K562 (cell line): ENCODE results near the gene CD300A.

Source experiments
- ARNT ChIP-seq, 2 experiments: fragments of 450-650 bp; IDR thresholded peaks; 2 replicates each; pipeline ENCODE4 v1.6.1; 2016; ENCODE audit warnings: mild to moderate bottlenecking in 1 of 2
- CAMTA2 ChIP-seq: fragments of 250-450 bp; sonication (Bioruptor Pico); conservative IDR thresholded peaks from 2 replicates; pipeline ENCODE4 v1.5.1; 2022
- CREM ChIP-seq: IDR thresholded peaks from 2 replicates; pipeline ENCODE4 v1.6.1; 2014; ENCODE audit warnings: antibody characterized with exemption, low read depth
- MYNN ChIP-seq, 2 experiments: sonication (generic); formaldehyde crosslinking in 1 of 2; IDR thresholded peaks; 2 replicates each; pipeline versions ENCODE4 v1.5.0 to v1.6.1; 2016 to 2020; ENCODE audit warnings: antibody characterized with exemption in 1 of 2, missing genetic modification reagents in 1 of 2
- POU5F1 ChIP-seq: fragments of 150-350 bp; IDR thresholded peaks from 2 replicates; pipeline ENCODE4 v1.6.1; 2014; ENCODE audit warnings: borderline replicate concordance, low read length, low read depth, mild to moderate bottlenecking; ENCODE audit not compliant: partially characterized antibody
- STAG1 ChIP-seq: sonication (generic); formaldehyde crosslinking; IDR thresholded peaks from 2 replicates; pipeline ENCODE4 v1.5.0; 2020; ENCODE audit warnings: missing genetic modification reagents, borderline replicate concordance
- XRCC4 ChIP-seq: IDR thresholded peaks from one replicate; pipeline ENCODE4 v1.6.1; 2011; ENCODE audit not compliant: insufficient read depth, insufficient read length; ENCODE audit errors: extremely low read depth
- ZNF174 ChIP-seq: fragments of 250-450 bp; sonication (Bioruptor Pico); IDR thresholded peaks from 2 replicates; pipeline ENCODE4 v1.4.0; 2020; ENCODE audit warnings: mild to moderate bottlenecking
- ZNF217 ChIP-seq: sonication (generic); formaldehyde crosslinking; IDR thresholded peaks from 2 replicates; pipeline ENCODE4 v1.8.0; 2022; ENCODE audit warnings: mild to moderate bottlenecking, missing genetic modification reagents
- ZNF764 ChIP-seq: fragments of 250-450 bp; sonication (Bioruptor Pico); IDR thresholded peaks from 2 replicates; pipeline ENCODE4 v1.4.0; 2020; ENCODE audit warnings: low read depth, mild to moderate bottlenecking, moderate library complexity
- TF ChIP-seq, protein P1 (sequence below), 3 experiments: IDR thresholded peaks in 2 of 3; conservative IDR thresholded peaks in 1 of 3; 2 replicates each; pipeline ENCODE4 v1.5.1; 2011 to 2012; ENCODE audit warnings: low read length in 3 of 3, mild to moderate bottlenecking in 3 of 3, control low read depth in 2 of 3, improper control_type of control experiment in 1 of 3, inconsistent platforms in 1 of 3, low read depth in 1 of 3, mixed read lengths in 1 of 3, moderate library complexity in 1 of 3; ENCODE audit not compliant: insufficient read depth in 2 of 3
- TF ChIP-seq, protein P2 (sequence below): sonication (generic); formaldehyde crosslinking; IDR thresholded peaks from 2 replicates; pipeline ENCODE4 v1.8.0; 2022; ENCODE audit warnings: mild to moderate bottlenecking, missing genetic modification reagents
- TF ChIP-seq, protein P3 (sequence below): fragments of 250-450 bp; sonication (Bioruptor Pico); IDR thresholded peaks from 2 replicates; pipeline ENCODE4 v1.5.0; 2020; ENCODE audit warnings: mild to moderate bottlenecking, borderline replicate concordance

DNA sequence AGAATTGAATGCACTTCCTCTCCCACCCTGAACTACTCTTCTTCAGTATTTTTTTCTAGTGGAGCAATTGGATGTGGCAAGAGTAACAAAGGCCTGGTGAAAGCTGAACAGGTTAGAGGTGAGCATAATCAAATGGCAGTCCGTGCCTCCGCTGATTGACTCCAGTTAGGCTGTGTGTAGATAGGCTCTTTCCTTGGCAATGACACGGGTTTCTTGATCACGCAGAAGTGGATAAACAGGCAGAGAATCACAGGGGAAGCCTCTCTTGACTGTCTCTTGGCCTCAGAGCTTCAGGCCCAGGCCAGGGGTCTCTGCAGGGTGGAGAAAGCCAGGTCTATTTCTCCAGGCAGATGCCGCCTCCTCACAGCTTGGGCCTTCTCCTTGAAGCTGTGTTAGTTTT, 60.6 kb downstream of the CD300A start:
- TF ChIP-seq, protein P1, sequence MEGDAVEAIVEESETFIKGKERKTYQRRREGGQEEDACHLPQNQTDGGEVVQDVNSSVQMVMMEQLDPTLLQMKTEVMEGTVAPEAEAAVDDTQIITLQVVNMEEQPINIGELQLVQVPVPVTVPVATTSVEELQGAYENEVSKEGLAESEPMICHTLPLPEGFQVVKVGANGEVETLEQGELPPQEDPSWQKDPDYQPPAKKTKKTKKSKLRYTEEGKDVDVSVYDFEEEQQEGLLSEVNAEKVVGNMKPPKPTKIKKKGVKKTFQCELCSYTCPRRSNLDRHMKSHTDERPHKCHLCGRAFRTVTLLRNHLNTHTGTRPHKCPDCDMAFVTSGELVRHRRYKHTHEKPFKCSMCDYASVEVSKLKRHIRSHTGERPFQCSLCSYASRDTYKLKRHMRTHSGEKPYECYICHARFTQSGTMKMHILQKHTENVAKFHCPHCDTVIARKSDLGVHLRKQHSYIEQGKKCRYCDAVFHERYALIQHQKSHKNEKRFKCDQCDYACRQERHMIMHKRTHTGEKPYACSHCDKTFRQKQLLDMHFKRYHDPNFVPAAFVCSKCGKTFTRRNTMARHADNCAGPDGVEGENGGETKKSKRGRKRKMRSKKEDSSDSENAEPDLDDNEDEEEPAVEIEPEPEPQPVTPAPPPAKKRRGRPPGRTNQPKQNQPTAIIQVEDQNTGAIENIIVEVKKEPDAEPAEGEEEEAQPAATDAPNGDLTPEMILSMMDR (IDR thresholded peaks at IDR 0.05 in 2 of 3, conservative IDR thresholded peaks at IDR 0.05 in 1 of 3; ENCODE audit: insufficient read depth in 2 of 3, low read depth in 1 of 3, low read length in 3 of 3) = no peak
- TF ChIP-seq, protein P2, sequence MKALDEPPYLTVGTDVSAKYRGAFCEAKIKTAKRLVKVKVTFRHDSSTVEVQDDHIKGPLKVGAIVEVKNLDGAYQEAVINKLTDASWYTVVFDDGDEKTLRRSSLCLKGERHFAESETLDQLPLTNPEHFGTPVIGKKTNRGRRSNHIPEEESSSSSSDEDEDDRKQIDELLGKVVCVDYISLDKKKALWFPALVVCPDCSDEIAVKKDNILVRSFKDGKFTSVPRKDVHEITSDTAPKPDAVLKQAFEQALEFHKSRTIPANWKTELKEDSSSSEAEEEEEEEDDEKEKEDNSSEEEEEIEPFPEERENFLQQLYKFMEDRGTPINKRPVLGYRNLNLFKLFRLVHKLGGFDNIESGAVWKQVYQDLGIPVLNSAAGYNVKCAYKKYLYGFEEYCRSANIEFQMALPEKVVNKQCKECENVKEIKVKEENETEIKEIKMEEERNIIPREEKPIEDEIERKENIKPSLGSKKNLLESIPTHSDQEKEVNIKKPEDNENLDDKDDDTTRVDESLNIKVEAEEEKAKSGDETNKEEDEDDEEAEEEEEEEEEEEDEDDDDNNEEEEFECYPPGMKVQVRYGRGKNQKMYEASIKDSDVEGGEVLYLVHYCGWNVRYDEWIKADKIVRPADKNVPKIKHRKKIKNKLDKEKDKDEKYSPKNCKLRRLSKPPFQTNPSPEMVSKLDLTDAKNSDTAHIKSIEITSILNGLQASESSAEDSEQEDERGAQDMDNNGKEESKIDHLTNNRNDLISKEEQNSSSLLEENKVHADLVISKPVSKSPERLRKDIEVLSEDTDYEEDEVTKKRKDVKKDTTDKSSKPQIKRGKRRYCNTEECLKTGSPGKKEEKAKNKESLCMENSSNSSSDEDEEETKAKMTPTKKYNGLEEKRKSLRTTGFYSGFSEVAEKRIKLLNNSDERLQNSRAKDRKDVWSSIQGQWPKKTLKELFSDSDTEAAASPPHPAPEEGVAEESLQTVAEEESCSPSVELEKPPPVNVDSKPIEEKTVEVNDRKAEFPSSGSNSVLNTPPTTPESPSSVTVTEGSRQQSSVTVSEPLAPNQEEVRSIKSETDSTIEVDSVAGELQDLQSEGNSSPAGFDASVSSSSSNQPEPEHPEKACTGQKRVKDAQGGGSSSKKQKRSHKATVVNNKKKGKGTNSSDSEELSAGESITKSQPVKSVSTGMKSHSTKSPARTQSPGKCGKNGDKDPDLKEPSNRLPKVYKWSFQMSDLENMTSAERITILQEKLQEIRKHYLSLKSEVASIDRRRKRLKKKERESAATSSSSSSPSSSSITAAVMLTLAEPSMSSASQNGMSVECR (CRISPR knock-in tag) = no peak
- no peak for TF ChIP-seq CREM
- TF ChIP-seq MYNN (IDR thresholded peaks at IDR 0.05) = no peak
- no peak for TF ChIP-seq MYNN (CRISPR knock-in tag; IDR thresholded peaks at IDR 0.05)
- no peak for TF ChIP-seq STAG1 (CRISPR knock-in tag)
- TF ChIP-seq ZNF174 (CRISPR knock-in tag) = no peak
- TF ChIP-seq ZNF217 (CRISPR knock-in tag) = no peak
- no peak for TF ChIP-seq POU5F1
- TF ChIP-seq, protein P3, sequence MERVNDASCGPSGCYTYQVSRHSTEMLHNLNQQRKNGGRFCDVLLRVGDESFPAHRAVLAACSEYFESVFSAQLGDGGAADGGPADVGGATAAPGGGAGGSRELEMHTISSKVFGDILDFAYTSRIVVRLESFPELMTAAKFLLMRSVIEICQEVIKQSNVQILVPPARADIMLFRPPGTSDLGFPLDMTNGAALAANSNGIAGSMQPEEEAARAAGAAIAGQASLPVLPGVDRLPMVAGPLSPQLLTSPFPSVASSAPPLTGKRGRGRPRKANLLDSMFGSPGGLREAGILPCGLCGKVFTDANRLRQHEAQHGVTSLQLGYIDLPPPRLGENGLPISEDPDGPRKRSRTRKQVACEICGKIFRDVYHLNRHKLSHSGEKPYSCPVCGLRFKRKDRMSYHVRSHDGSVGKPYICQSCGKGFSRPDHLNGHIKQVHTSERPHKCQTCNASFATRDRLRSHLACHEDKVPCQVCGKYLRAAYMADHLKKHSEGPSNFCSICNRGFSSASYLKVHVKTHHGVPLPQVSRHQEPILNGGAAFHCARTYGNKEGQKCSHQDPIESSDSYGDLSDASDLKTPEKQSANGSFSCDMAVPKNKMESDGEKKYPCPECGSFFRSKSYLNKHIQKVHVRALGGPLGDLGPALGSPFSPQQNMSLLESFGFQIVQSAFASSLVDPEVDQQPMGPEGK = no peak
- TF ChIP-seq CAMTA2 (CRISPR knock-in tag) = no peak
- TF ChIP-seq XRCC4 = no peak
- TF ChIP-seq ARNT (IDR thresholded peaks at IDR 0.05) = no peak
- TF ChIP-seq ZNF764 (CRISPR knock-in tag) = no peak
